Mesothelial cell of epicardium (in vitro differentiated cells): ENCODE data around the gene POLR1G. TPM values are rescaled to one million over a fixed set of nuclear protein-coding genes. Genes with fewer than 3 reads are reported as not detected.

Experiments
- DNase-seq, 2 experiments: peaks; one replicate each; pipeline ENCODE4 v3.0.0; 2021; ENCODE audit warnings: low spot score in 2 of 2; ENCODE audit not compliant: unreplicated experiment in 2 of 2
- H3K27ac Mint-ChIP-seq: 2 replicates; pipeline ENCODE4 v1.8.0; 2021; ENCODE audit warnings: mixed read lengths
- H3K27me3 Mint-ChIP-seq: 2 replicates; pipeline ENCODE4 v1.8.0; 2021; ENCODE audit warnings: low read depth, mixed read lengths
- H3K36me3 Mint-ChIP-seq: 2 replicates; pipeline ENCODE4 v1.8.0; 2021; ENCODE audit warnings: mixed read lengths
- H3K4me1 Mint-ChIP-seq: 2 replicates; pipeline ENCODE4 v1.8.0; 2021; ENCODE audit warnings: mixed read lengths
- H3K4me3 Mint-ChIP-seq: 2 replicates; pipeline ENCODE4 v1.8.0; 2021; ENCODE audit warnings: mild to moderate bottlenecking, moderate library complexity, mixed read lengths
- H3K9me3 Mint-ChIP-seq: 2 replicates; pipeline ENCODE4 v1.8.0; 2021; ENCODE audit warnings: mixed read lengths
- CTCF ChIP-seq: fragments of 200-600 bp; sonication (generic); IDR thresholded peaks from one replicate; pipeline ENCODE4 v1.5.0; 2021; ENCODE audit warnings: antibody characterized with exemption; ENCODE audit not compliant: unreplicated experiment
- total RNA-seq: library from RNA; stranded (reverse); gene quantifications from 3 replicates; pipeline ENCODE4 v1.2.1, GENCODE V29; 2021

Gene POLR1G
- total RNA-seq, 1 donor from 2014 or later: 6.7 TPM

- H3K4me3 Mint-ChIP-seq: no peak overlapping the region
Observed at GRCh38 chr19:45420356-45420755, 13.9 kb downstream of the POLR1G start.

GRCh38 chr19:45420871-45421270 lies 14.4 kb downstream of the POLR1G start:
- H3K36me3 Mint-ChIP-seq: peaks cover 17% of the 10 kb centered on the region
- H3K4me3 Mint-ChIP-seq: no peak overlapping the region
- peaks cover 29% of the 10 kb centered on the region for H3K4me1 Mint-ChIP-seq
- no peak for TF ChIP-seq CTCF
- no peak overlapping the region for H3K27ac Mint-ChIP-seq
- no peaks in the 10 kb centered on the region for H3K27me3 Mint-ChIP-seq
- no peaks in the 10 kb centered on the region for H3K9me3 Mint-ChIP-seq
- DNase-seq: no peak

More at GRCh38 chr19:45420356-45420755, 13.9 kb downstream of the POLR1G start:
- H3K4me1 Mint-ChIP-seq: peaks cover 26% of the 10 kb centered on the region
- no peaks in the 10 kb centered on the region for H3K27me3 Mint-ChIP-seq
- H3K9me3 Mint-ChIP-seq: no peaks in the 10 kb centered on the region
- H3K27ac Mint-ChIP-seq: no peak overlapping the region
- DNase-seq: no peak
- TF ChIP-seq CTCF: no peak
- H3K36me3 Mint-ChIP-seq: peaks cover 21% of the 10 kb centered on the region

GRCh38 chr19:45421947-45422498 lies 15.6 kb downstream of the POLR1G start:
- Mint-ChIP-seq H3K36me3 (peaks cover 14% of the 10 kb centered on the region), H3K27ac (peak overlapping the region; percentile 47), H3K4me1 (peaks cover 29% of the 10 kb centered on the region), H3K4me3 (peak overlapping the region; percentile 41), H3K27me3 (no peaks in the 10 kb centered on the region), H3K9me3 (no peaks in the 10 kb centered on the region)
- no peak for TF ChIP-seq CTCF
- DNase-seq: no peak

- DNase-seq: no peak
- H3K27me3 Mint-ChIP-seq: no peaks in the 10 kb centered on the region
- peak overlapping the region; percentile 98 for H3K27ac Mint-ChIP-seq
- H3K4me3 Mint-ChIP-seq: peak overlapping the region; percentile 97
- no peaks in the 10 kb centered on the region for H3K9me3 Mint-ChIP-seq
- H3K36me3 Mint-ChIP-seq: peaks cover 10% of the 10 kb centered on the region
- TF ChIP-seq CTCF: no peak
- H3K4me1 Mint-ChIP-seq: peaks cover 29% of the 10 kb centered on the region
Observed at GRCh38 chr19:45423033-45423588, 16.7 kb downstream of the POLR1G start.

- H3K4me1 Mint-ChIP-seq: peaks cover 31% of the 10 kb centered on the region
- peak within 1 kb of the TSS; percentile 98 for H3K27ac Mint-ChIP-seq
- peak within 1 kb of the TSS; percentile 97 for H3K4me3 Mint-ChIP-seq
- H3K9me3 Mint-ChIP-seq: no peaks in the 10 kb centered on the region
- peaks cover 8% of the 10 kb centered on the region for H3K36me3 Mint-ChIP-seq
- no peaks in the 10 kb centered on the region for H3K27me3 Mint-ChIP-seq
- TF ChIP-seq CTCF: no peak
- peak; percentile 83 to 90 for DNase-seq
Observed at GRCh38 chr19:45423589-45424190, 17.2 kb downstream of the POLR1G start, which contains the start of gene ERCC1. Gene ERCC1 (minus strand): TSS chr19:45423917. CDS start chr19:45423374, 543 bp downstream.
